SW480 (cell line): ENCODE data around the gene DYNC1LI2.

Experiments used
- DNase-seq: peaks from one replicate; pipeline ENCODE4 v3.0.0-alpha.2; 2016; ENCODE audit warnings: low spot score

The DYNC1LI2 gene

DNA sequence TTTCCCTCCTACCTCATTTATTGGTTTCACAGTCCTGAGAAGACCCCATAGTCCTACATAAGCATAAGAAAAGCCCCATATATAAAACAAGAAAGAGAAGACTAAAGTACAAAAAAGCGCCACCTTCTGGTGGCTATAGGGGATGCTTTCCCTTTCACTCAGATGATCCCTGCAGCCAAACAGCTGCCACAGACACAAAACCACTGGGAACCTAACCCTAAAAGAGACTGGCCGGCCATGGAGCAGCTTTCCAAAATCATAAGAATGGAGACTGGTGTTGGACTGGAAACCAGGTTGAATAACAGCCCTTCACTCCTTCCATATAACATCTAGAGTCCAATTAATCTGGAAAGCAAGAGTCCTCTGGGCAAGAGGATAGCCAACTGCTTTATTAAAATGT lies 11.4 kb downstream of the DYNC1LI2 start:
- DNase-seq, result peak; percentile 25

DNA sequence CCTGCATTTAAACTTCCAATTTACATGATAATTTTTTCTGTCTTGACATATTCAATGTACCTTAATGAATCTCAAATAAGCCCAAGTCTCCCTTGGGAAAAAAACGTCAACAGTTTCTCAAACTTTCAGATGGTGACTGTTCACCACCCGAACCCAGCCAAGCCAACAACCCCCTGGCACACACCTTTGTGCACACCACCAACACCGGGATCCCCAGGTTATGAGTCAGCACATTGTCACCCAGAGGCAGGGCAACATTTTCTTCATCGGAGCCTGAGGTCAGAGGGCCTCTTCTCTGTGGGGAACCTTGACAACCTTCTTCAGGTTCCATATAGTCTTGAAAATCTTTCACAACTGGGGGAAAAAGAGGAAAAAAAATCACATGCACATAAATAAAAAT lies 15.5 kb downstream of the DYNC1LI2 start:
- DNase-seq, result no peak

DNA sequence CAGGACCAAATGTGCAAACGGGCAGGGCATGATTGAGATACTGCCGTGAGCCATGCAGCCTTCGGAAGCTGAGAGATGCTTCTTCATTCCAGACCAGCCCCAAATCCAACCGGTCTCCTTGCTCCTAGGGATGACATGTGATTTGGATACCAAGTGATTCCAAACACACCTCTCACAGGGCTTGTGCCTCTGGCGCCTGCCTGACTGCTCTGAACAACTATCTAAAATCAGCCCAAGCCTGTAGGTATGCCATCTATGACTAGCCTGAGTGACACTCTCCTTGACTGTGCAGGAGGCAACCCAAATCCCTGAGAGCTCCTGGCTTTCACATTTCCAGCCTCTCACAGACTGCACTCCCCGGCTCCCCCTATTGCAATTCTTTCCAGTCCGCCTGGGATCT lies 20.3 kb downstream of the DYNC1LI2 start:
- no peak for DNase-seq

DNA sequence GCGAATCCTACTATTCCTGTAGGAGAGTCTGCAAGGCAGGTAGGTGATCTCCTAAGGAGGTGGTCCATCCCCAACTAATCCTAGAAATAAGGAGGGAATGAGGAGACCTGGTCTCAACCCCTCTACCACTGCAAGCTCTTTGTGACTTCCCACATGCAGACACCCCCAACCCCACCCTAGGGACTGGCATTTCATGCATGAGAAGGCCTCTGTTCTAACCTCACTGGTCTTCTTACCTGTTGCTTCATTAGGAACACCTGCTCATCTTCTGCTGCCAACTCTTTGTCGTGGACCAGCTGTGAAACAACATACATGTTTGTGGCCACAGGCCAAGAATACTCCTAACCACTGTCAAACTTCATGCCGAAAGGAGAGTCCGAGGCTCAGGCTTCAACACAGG lies 22.6 kb downstream of the DYNC1LI2 start:
- no peak for DNase-seq

DNA sequence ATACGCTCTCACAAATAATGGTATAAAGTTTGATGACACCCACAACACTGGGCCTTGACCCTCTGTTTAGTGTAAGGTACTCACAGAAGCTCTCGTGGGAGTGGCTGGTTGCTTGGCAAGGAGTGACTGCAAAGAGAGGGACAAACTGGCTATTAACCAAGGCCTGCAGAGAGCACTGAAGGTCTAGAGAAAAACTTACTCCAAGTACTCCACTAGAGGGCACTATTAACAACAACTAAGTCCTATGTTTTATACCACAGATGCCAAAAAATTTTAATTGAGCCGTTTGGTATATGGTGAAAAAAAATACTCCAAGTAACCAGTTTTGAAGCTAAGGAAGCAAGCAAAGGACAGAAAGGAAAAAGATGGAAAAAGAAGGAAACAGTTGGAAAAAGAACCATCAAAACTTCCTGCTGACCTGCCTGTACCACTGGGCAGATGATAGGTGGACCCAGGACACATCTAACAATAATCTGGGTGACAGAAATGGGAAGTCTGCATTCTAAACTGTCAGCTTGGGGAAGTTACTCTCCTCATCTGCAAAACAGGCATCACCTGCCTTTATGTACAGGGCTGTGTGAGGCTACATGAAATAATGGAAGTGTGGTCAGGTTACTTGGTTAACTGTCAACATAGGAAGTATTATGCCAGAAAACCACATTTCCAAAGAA lies 23.2 kb downstream of the DYNC1LI2 start:
- peak; percentile 72 for DNase-seq

DNA sequence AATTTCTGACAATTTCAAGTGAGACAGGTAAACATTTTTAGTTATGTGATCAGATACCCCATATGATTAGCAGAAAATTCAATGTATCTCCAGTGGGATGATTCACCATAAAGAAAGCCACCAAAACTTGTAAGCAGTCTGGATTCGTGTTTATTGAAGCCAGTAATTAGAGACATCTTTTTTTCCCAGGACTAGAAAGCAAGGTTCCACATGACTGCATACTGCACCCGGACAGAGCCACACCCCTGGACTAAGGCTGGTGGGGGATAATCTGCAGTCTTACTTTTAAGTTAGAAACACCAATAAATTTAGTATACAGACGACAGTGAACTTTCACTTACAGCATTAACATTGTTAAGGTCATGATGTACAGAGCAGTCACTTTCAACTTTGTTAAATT lies 30.6 kb downstream of the DYNC1LI2 start:
- no peak for DNase-seq

DNA sequence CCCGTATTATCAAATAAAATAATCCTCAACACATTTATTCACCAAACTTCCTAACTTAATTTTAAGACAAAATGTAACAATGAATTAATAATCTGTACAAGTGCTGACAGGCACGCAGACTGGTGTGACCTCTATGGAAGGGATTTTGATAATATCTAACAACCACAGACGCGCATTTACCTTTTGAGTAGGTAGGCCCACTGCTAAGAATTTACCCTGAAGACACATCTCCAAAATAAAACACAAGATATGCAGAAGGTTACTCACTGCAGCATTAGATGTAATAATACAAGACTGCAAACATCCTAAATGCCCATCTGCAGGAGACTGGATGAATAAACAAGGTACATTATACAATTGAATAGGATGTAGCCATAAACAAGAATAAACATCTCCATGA lies 32.2 kb downstream of the DYNC1LI2 start:
- no peak for DNase-seq

DNA sequence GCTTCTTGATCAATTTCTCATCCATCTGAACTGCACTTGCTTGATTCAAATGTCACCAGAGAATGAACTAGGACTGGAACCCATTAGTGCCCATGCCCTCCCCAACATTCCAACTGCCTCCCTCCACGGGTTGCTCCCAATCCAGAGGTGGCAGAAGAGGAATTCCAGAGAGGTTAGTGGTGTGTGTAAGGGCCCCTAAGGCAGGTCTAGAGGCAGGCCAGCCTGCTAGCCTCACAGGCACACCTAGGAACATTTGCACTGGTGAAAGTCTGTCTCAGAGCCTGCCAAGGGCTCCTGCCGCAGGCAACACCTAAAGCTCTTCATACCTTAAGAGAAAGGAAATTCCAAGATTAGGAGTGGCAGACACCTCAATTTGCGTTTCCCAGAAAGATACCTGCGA lies 33.6 kb downstream of the DYNC1LI2 start:
- no peak for DNase-seq

DNA sequence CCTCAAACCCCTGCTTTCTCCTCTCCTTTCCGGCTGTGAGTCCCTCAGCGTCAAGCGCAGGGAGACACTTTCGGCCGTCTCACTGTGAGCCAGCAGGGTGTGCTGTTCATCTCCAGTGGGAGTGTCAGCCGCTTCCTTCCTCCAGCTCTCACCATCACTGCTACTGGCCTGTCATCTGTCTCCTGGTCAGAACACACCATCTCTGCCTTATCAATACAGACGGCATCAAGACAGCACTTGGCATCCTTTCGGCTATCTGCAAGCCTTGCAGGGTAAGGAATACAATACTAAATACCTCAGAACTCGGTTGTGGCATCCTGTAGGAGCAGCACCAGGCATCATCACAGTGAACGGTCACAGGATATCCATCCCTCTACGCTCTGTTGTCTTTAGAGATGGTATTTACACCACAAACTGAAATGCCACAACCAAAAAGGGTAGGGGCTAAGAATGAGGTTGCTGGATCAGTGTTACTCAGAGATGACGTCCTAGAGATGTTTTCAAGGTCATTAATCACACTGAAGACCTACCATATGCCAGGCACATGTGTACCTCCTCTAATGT lies 34.2 kb downstream of the DYNC1LI2 start:
- DNase-seq, result no peak

DNA sequence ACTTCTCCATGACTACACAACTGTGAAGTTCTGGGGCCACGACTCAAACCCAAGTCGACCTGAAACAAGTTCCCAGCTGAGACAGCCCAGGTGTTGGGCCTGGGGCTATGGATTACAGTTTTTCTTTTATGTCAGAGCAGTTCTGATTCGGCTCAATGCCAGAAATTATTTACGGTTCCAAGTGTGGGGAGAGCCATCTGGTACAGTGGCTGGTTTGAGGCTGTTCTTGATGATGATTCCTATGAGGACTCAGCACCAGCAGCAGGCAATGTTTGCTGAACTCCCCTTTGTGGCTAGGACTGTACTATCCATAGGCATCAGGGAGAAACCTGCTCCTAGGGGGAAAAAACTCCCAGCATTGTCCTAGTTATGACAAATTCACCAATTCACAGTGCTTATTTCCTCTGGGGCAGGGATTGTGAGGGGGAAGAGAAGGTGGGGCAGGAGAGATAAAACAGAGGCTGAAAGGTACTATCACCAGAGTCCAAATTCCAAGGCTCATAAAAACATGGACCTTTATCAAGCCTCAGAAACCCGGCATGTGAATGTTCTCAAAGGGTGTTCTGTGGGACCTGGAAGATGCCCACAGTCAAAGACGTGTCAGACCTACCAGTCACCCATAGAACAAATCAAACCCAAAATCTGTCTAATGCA lies 36.6 kb downstream of the DYNC1LI2 start:
- DNase-seq, result no peak

DNA sequence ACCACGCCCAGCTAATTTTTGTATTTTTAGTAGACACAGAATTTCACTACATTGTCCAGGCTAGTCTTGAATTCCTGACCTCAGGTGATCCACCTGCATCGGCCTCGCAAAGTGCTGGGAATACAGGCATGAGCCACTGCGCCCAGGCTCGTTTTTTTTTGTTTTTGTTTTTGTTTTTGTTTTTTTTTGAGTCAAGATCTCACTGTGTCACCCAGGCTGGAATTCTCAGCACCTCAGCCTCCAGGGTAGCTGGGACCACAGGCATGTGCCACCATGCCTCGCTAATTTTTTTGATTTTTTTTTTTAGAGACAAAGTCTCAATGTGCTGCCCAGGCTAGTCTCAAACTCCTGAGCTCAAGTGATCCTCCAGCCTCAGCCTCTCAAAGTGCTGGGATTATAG lies 37.3 kb downstream of the DYNC1LI2 start:
- DNase-seq, result no peak

DNA sequence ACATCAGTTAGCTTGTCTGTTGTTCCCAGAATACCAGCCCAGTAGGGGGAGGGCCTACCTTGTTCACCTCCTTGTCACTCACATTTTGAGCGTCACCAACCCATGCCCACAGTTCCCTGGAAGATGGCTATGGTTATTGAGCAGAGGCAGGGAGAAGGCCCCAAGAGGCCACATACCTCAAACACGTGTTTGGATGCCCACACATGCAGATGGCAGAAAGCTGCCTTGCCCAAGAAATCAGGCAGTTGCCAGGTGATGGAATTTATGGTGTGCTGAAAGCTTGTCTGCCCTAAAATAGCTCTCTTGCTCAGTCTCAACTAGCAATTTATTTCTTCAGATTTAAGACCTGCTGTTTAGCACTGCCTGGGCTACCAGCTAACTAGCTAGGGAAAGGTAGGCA lies 38.3 kb downstream of the DYNC1LI2 start:
- no peak for DNase-seq

DNA sequence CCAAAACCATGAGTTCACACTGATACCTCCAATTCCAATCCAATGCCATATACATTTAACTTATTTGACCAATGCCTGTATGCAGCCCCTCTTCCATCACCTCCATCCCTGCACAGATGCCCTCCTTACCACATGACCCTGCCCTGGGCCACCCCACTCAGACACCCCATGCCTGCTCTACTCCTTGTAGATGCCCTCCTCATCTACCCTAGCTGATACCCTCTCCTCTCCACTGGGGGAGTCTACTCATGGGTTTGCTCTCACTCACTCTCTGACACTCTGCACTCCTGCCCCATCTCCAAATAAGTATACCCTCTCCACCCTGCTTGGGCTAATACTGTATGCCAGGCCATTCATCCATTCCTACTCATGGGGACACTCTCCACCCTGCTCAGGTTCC lies 38.9 kb downstream of the DYNC1LI2 start:
- no peak for DNase-seq

DNA sequence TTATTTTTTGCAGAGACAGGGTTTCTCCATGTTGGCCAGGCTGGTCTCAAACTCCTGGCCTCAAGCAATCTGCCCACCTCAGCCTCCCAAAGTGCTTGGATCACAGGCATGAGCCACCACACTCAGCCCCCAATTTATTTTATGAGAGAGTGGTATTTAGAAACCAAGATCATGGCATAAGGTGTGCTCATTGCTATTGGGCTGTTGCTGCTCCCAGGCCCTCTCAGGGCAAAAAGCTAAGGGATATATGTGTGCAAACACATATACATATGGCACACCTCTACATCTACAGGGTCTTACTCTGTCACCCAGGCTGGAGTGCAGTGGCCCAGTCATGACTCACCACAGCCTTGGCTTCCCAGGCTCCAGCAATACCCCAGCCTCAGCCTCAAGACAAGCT lies 39.8 kb downstream of the DYNC1LI2 start:
- no peak for DNase-seq

DNA sequence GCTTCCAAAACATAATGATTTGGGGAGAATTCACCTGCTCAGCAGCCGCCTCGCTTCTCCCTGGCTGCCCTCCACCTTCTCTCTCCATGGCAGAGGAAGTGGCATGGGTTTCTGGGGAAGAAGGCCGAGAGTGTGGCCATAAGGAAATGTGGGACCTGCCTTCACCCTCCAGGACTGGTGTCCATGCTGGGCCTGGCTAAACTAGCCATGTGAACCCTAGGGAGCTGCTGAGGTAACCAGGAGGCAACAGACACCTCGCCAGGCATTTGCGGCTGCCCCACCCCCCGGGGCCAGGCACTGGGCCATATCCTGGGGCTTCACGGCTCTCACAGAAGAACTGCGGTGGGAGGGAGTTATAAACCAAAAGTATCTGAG lies 44.9 kb downstream of the DYNC1LI2 start:
- no peak for DNase-seq

DNA sequence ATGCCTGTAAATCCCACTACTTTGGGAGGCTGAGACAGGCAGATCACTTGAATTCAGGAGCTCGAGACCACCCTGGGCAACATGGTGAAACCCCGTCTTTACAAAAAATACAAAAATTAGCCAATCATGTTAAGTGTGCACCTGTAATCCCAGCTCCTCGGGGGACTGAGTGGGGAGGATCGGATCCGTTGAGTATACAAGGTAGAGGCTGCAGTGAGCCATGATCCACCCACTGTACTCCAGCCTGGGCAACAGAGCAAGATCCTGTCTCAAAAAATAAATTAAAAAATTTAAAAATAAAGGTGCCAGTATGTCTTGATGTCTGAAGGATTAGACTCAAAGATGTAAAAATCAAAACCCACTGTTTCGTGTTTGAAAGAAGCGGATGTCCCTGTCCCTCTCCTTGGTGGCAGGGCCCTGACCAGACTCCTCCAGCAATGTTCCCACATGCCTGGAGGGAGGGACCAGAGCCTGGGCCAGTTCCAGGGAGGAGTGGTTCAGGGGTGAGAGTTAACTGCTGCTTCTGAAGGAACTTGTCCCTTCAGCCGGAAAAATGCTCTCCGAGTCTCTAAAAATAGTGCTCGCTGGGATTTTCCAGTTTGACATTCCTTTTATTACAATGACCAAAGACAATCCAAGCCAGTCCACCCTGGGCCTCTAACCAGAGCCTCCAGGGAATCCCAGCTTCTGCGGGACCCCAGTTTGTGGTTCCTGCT lies 45.5 kb downstream of the DYNC1LI2 start:
- no peak for DNase-seq

DNA sequence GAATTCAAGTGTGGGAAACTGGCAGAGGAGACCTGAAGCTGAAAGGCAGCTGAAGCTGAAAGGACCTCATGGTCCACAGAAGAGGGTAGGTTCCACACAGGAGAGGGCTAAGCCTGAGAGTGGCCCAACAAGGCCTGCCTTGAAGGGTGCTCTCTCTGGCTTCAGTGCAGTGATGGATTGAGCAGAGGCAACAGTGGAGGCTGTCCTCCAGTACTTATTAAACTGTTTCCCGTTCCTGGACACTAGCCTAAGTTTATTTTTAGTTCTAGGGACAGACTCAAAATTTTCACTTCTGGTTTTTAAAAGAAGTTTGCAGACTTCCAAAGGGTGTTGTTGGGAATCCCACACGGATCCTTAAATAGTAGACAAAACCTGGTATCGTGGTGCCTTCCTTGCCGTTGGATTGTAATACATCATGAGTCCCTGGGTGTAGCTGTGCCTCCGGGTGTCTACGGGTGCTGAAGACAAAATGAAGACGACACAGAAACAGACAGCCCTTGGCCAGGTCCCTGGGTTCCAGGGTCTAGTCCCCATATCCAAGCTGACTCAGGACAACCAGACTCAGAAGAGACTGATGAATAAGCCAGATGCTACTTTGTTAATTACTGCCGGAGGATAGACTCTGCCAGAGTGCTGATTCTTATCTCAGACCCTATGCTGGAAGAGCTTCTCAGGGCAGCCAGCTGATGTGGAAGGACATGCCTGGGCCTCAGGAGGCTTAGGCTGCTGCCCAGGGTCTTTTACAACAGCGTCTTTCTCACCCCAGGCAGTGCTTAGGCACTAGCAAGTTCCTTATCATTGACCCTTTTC lies 47.8 kb downstream of the DYNC1LI2 start:
- DNase-seq, result no peak

DNA sequence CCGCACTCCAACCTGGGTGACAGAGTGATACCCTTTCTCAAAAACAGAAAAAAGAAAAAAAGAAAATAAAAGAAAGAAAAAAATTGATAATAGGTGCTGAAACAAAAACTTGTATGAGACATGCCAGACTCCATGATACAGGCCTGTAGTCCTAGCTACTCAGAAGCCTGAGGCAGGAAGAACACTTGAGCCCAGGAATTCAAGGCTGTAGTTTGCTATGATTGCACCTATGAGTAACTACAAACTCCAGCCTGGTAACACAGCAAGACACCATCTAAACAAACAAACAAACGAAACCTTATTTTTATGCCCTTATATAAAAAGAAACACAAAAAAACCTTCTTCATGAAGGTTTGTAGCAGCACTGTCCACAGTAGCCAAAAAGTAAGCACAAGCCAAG lies 49.9 kb downstream of the DYNC1LI2 start:
- no peak for DNase-seq

DNA sequence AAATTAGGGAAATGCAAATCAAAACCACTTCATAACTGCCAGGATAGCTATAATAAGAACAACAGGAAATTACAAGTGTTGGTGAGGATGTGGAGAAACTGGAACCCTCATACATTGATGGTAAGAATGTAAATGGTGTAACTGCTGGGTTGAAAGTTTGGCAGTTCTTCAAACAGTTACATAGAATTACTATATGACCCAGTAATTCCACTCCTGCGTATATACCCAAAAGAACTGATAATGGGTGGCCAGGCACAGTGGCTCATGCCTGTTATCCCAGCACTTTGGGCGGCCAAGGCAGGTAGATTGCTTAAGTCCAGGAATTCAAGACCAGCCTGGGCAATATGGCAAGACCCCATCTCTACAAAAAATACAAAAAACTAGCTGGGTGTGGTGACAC lies 50.4 kb downstream of the DYNC1LI2 start:
- DNase-seq, result no peak

DNA sequence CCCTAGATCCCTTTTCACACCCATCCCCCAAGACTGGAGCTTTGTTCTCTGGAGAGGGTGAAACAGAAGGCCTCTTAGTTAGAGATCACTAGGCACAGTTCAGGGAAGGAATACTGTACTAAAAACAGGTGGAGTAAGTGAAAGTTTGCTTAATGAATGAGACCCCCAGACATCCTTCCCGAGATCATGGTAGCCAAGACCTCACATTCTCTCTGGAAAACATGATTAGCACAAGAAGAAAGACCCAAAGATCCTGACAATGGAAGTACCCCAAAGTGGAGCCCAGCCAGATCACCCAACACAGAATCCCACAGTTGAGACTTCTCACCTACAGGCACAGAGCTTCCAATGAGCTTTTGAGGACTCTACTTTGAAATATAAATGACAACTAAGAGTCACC lies 51.5 kb downstream of the DYNC1LI2 start:
- DNase-seq, result no peak

DNA sequence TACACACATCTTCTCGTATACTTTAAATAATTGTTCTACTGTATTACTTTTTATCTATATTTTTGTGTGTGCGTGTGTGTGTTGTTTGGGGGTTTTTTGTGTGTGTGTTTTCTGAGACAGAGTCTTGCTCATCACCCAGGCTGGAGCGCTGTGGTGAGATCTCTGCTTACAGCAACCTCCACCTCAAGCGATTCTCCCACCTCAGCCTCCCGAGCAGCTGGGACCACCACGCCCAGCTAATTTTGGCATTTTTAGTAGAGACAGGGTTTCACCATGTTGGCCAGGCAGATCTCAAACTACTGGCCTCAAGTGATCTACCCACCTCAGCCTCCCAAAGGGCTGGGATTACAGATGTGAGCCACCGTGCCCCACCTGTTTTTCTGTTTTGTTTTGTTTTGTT lies 53.4 kb downstream of the DYNC1LI2 start:
- no peak for DNase-seq
